GM19455 (cell line): ENCODE results near the gene MRPL19.

Source experiments
- ATAC-seq: cut with Tn5 transposase; IDR thresholded peaks from one replicate; pipeline ENCODE4 v1.9.1; 2021; ENCODE audit not compliant: unreplicated experiment

MRPL19 gene

GRCh38 chr2:75614162-75614651 lies 32.4 kb upstream of the MRPL19 start:
- no peak for ATAC-seq

DNA sequence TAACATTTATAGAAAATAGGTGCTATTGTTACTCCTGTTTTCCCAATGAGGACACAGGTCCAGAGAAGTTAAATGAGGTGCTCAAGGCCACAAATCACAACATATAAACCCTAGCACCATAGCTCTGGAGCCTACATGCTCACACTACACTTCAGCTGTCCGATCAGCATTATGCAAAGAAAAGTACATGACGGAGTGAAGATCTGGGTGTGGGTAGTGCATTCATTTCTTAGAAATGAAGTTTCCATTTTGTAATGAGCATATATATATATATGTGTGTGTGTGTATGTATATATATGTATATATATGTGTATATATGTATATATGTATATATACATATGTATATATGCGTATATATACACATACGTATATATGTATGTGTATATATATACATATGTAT lies 30.2 kb upstream of the MRPL19 start:
- no peak for ATAC-seq

DNA sequence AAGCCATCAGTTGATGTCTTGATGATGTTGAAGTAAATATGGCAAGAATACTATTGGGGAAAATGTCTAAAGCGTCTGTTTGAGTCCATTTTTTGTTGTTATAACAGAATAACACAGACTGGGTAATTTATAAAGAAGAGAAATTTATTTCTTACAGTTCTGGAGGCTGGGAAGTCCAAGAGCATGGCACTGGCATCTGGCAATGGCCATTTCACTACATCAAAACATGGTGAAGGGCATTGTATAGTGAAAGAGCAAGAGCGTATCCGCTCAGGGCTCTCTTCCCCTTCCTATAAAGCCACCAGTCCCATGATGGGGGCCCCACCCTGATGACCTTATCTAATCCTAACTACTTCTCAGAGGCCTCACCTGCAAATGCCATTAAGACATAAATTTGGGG lies 29.6 kb upstream of the MRPL19 start:
- no peak for ATAC-seq

DNA sequence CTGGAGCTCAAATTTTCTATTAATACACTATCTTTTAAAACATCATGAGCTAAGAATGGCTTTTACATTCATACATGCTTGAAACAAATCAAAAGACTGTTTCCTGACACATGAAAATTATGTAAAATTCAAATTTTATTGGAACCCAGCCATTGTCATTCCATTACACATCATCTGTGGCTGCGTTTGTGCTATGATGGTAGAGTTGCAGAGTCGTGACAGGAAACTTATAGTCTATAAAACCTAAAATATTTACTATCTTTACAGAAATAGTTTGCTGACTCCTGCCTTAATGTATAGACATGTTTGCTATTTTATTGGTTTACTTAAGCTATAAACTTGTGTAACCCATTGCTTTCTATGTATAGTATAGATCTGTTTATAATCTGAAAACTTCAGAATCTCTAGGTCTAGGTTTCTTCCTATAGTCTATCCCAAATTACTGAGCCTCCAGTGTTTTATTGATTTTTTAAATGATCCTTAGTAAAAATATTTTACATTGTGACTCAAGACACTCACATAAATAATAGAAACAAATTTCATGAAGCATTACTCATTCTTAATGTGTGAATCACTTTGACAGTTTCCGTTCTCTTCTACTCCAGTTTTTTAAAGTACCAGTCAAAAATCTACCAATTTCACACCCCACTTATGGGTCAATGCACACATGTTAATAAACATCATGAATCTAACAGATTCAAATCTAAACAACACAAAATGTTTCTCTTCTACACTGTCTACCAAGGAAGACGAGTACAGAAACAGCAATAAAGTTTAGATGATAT lies 26.4 kb upstream of the MRPL19 start:
- ATAC-seq = no peak

GRCh38 chr2:75621228-75621627 lies 25.4 kb upstream of the MRPL19 start:
- ATAC-seq = no peak

- no peak for ATAC-seq
These were observed 24.1 kb upstream of the MRPL19 start for GRCh38 chr2:75622500-75622899.

- no peak for ATAC-seq
These were observed 23.7 kb upstream of the MRPL19 start for GRCh38 chr2:75622929-75623328.

DNA sequence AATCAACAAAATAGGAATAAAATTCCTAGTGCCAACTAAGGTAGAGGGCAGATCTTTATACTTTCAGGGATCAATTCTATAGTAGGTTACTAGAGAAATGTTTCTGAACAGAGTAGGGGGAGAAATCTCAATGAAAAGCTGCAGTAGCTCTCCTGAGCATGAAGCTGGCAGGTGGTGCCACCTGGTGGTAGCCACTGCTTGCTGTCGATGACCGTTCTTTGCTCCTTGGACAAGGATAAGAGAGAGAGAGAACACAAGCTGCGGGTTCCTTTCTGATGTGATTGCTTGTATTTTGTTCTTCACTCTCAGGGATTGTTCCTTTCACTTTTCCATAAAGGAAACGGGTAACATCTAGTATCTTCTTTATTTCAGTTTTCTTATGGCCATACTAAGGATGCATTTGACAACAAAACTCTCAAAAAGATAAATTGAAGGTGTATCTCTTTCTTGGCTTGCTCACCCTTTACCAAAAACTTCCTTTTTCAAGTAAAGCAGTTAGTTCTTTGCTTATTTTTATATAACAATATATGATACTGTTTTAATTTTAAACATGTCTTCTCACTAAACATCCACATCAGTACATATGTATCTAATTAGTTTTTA lies 18.6 kb upstream of the MRPL19 start:
- ATAC-seq = peak; percentile 85

- no peak for ATAC-seq
These were observed 14.4 kb upstream of the MRPL19 start for GRCh38 chr2:75632091-75632701.

DNA sequence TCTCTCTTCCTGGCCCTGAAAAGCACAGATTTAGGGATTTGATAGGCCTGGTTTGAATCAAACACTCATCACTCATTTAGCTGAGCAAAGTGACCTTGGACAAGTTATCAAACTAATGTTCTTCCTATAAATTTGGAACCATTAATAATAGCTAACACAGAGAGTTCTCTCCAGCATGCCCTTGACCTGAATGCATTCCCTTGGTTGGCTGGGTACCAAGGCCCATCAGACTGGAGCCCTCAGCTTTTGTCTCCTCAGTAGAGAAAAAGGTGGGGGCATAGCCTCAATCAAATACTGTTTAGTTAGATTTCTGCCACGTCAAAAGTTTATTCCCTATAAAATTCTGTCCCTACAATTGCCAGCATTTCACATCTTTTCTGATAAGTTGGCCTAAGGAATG lies 13.8 kb upstream of the MRPL19 start:
- ATAC-seq = no peak

- ATAC-seq = no peak
These were observed 13.0 kb upstream of the MRPL19 start for GRCh38 chr2:75633620-75634019.

GRCh38 chr2:75634945-75635344 lies 11.6 kb upstream of the MRPL19 start:
- no peak for ATAC-seq

- ATAC-seq = no peak
These were observed 9.0 kb upstream of the MRPL19 start for GRCh38 chr2:75637568-75637967.

DNA sequence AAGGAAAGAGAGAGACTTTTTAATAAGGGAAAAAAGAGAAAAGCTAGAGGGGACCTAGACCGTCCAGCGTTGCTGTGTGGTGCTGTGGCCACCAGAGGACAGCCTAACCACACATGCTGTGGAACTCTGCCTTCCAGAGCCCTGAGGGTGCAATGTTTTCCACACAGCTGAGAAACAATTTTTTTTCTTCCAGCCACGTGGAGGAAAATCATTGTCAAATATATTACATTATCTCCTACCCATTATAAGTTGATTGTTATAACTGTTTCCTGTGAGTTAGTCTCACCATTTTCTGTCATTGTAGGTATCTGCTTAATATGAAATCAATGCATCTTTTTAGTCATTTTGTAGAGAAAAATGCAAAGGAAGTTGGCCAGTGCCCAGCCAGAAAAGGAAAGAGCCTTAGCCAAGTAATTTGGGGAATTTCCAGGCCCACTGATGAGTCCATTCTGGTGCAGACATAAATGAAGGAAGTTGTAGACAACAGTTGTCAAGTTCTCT lies 5.9 kb upstream of the MRPL19 start:
- ATAC-seq = peak; percentile 94

- no peak for ATAC-seq
These were observed 5.0 kb upstream of the MRPL19 start for GRCh38 chr2:75641587-75641986.

GRCh38 chr2:75643980-75644379 lies 2.6 kb upstream of the MRPL19 start:
- no peak for ATAC-seq

DNA sequence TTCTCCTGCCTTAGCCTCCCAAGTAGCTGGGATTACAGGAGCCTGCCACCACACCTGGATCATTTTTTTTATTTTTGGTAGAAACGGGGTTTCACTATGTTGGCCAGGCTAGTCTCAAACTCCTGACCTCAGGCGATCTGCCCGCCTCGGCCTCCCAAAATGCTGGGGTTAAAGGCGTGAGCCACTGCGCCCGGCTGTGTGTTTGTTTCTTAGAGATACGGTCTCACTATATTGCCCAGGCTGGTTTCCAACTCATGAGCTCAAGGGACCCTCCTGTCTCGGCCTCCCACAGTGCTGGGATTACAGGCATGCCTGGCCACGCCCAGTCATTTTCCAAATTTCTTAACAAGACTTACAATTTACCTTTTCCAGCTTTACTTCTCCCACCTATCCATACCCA lies 940 bp upstream of the MRPL19 start:
- no peak for ATAC-seq

DNA sequence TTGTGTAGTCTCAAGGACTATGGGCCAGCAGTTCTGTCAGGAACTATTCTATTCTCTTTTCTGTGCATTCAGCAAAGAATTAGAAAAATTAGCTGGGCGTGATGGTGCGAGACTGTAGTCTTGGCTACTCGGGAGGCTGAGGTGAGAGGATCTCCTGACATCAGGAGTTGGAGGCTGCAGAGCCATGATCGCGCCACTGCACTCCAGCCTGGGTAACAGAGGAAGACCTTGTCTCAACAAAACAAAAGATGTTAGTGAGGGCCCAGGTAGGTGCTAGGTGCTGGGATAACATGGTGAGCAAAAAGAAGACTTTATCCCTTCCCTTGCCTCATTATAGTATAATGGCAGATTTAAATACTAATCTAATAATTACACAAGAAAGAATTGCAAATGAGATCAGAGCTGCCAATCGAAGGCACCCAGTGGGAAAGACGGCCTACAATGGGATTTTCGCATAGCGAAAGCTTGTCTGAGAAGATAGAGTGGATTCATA lies 447 bp upstream of the MRPL19 start:
- ATAC-seq = peak; percentile 1

DNA sequence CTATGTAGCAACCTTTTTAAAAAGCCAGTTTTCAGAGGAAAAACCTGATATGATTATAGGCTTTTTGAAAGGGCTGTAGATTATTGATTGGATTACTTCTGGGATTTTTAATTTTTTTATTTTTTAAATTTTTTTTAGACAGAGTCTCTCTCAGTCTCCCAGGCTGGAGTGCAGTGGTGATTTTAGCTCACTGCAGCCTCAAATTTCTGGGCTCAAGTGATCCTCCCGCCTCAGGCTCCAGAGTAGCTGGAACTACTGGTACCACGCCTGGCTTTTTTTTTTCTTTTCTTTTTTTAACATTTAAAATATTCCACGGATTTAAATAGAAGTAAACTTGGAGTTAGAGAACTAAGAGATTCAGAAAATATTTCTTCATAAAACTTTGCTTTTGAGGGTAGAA lies 1.2 kb downstream of the MRPL19 start:
- ATAC-seq = no peak

DNA sequence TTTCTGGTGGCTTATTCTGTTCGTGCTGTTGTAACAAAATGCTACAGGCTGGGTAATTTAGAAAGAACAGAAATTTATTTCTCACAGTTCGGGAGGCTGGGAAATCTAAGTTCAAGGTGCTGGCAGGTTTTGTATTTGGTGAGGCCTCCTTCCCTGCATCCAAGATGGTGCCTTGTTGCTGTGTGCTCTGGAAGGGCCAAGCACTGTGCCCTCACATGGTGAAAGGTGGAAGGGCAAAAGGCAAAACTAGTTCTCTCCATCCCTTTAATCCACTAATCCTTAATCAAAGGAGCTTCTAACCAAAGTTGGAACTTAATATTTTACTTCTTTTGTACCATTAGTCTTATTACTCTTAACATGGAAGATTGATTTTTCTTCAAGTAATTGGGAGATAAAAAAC lies 7.4 kb downstream of the MRPL19 start:
- no peak for ATAC-seq

- no peak for ATAC-seq
These were observed 9.3 kb downstream of the MRPL19 start for GRCh38 chr2:75655861-75656260.

- ATAC-seq = no peak
These were observed 10.0 kb downstream of the MRPL19 start for GRCh38 chr2:75656563-75656962.
